Ishikawa (cell line): Measurements from ENCODE around the gene ALDH1L1.

Source experiments
- CEBPB ChIP-seq: IDR thresholded peaks from 2 replicates; pipeline ENCODE4 v1.6.1; 2012
- CREB1 ChIP-seq: IDR thresholded peaks from 2 replicates; pipeline ENCODE4 v1.6.1; 2012; ENCODE audit warnings: low read depth
- EGR1 ChIP-seq: IDR thresholded peaks from 2 replicates; pipeline ENCODE4 v1.6.1; 2012
- EP300 ChIP-seq: IDR thresholded peaks from 2 replicates; pipeline ENCODE4 v1.6.1; 2012; ENCODE audit warnings: borderline replicate concordance
- FOXM1 ChIP-seq: IDR thresholded peaks from 2 replicates; pipeline ENCODE4 v1.6.1; 2012; ENCODE audit warnings: low read depth, borderline replicate concordance
- MAX ChIP-seq: IDR thresholded peaks from 2 replicates; pipeline ENCODE4 v1.6.1; 2012
- NFIC ChIP-seq: IDR thresholded peaks from 2 replicates; pipeline ENCODE4 v1.6.1; 2012
- RAD21 ChIP-seq: IDR thresholded peaks from 2 replicates; pipeline ENCODE4 v1.6.1; 2012; ENCODE audit warnings: low read depth
- REST ChIP-seq: IDR thresholded peaks from 2 replicates; pipeline ENCODE4 v1.6.1; 2012; ENCODE audit warnings: low read depth, mild to moderate bottlenecking
- TAF1 ChIP-seq: IDR thresholded peaks from 2 replicates; pipeline ENCODE4 v1.6.1; 2012; ENCODE audit warnings: low read depth, mild to moderate bottlenecking
- TCF12 ChIP-seq: IDR thresholded peaks from 2 replicates; pipeline ENCODE4 v1.6.1; 2012; ENCODE audit warnings: low read depth
- TEAD4 ChIP-seq: IDR thresholded peaks from 2 replicates; pipeline ENCODE4 v1.6.1; 2012
- USF1 ChIP-seq: IDR thresholded peaks from 2 replicates; pipeline ENCODE4 v1.6.1; 2012
- YY1 ChIP-seq: IDR thresholded peaks from 2 replicates; pipeline ENCODE4 v1.6.1; 2012; ENCODE audit warnings: low read depth
- ZBTB7A ChIP-seq: IDR thresholded peaks from 2 replicates; pipeline ENCODE4 v1.6.1; 2012; ENCODE audit warnings: low read depth

Gene ALDH1L1

GRCh38 chr3:126132751-126133511, 47.5 kb downstream of the ALDH1L1 start:
- no peak for TF ChIP-seq TCF12
- TF ChIP-seq USF1, result no peak

GRCh38 chr3:126131881-126132750, 48.3 kb downstream of the ALDH1L1 start:
- TF ChIP-seq ZBTB7A (no peak), USF1 (no peak), CEBPB (no peak)

GRCh38 chr3:126130981-126131745, 49.2 kb downstream of the ALDH1L1 start:
- TF ChIP-seq ZBTB7A (no peak), NFIC (no peak), TCF12 (no peak), CREB1 (no peak), CEBPB (no peak), TEAD4 (no peak), MAX (no peak), REST (no peak), EGR1 (no peak), USF1 (no peak), FOXM1 (no peak), TAF1 (no peak), YY1 (no peak), EP300 (no peak), RAD21 (no peak)

- TF ChIP-seq CREB1, result no peak
- no peak for TF ChIP-seq FOXM1
- no peak for TF ChIP-seq MAX
- TF ChIP-seq TCF12, result no peak
- no peak for TF ChIP-seq EGR1
- TF ChIP-seq REST, result no peak
- no peak for TF ChIP-seq USF1
- TF ChIP-seq TAF1, result no peak
- no peak for TF ChIP-seq NFIC
- no peak for TF ChIP-seq TEAD4
- TF ChIP-seq RAD21, result no peak
- no peak for TF ChIP-seq ZBTB7A
- no peak for TF ChIP-seq CEBPB
Measured at GRCh38 chr3:126130081-126130855, 50.1 kb downstream of the ALDH1L1 start.
